ENCODE data around the gene GABARAPL2.
"Not testable (repeated sequence)": the region's sequence is repeated elsewhere in the genome, so short reads cannot be mapped to it uniquely, and the experiment has no call there.

Gene GABARAPL2

GRCh38 chr16:75566040-75566757 is at the start of gene GABARAPL2:
Gene GABARAPL2 (plus strand): TSS chr16:75566379. CDS start chr16:75566487, 108 bp downstream.
- peak; percentile 77 for DNase-seq (ENCODE audit: low read depth)

- DNase-seq (ENCODE audit: low read depth), result no peak
These were observed 47.0 kb upstream of the GABARAPL2 start for GRCh38 chr16:75519175-75519574.

- no peak for DNase-seq (ENCODE audit: low read depth)
These were observed 40.0 kb upstream of the GABARAPL2 start for GRCh38 chr16:75526032-75526790.

GRCh38 chr16:75527825-75528299 is 38.3 kb upstream of the GABARAPL2 start:
- no peak for DNase-seq (ENCODE audit: low read depth)

- DNase-seq (ENCODE audit: low read depth), result no peak
These were observed 36.9 kb upstream of the GABARAPL2 start for GRCh38 chr16:75529056-75529905.

GRCh38 chr16:75529959-75530358 is 36.2 kb upstream of the GABARAPL2 start:
- DNase-seq (ENCODE audit: low read depth), result no peak

GRCh38 chr16:75532142-75532765 is 33.9 kb upstream of the GABARAPL2 start:
- DNase-seq (ENCODE audit: low read depth), result no peak

GRCh38 chr16:75532791-75533190 is 33.4 kb upstream of the GABARAPL2 start:
- no peak for DNase-seq (ENCODE audit: low read depth)

- DNase-seq (ENCODE audit: low read depth), result no peak
These were observed 31.5 kb upstream of the GABARAPL2 start for GRCh38 chr16:75534560-75535205.

- DNase-seq (ENCODE audit: low read depth), result no peak
These were observed 30.9 kb upstream of the GABARAPL2 start for GRCh38 chr16:75535211-75535843.

- DNase-seq (ENCODE audit: low read depth), result no peak
These were observed 30.3 kb upstream of the GABARAPL2 start, which contains the start of gene CHST5 for GRCh38 chr16:75535901-75536300. Gene CHST5 (minus strand): TSS chr16:75536108. CDS start chr16:75530384, 5,724 bp downstream.

GRCh38 chr16:75537776-75538175 is 28.4 kb upstream of the GABARAPL2 start:
- no peak for DNase-seq (ENCODE audit: low read depth)

- not testable (repeated sequence) for DNase-seq (ENCODE audit: low read depth)
These were observed 27.2 kb upstream of the GABARAPL2 start for GRCh38 chr16:75538882-75539565.

- DNase-seq (ENCODE audit: low read depth), result no peak
These were observed 24.9 kb upstream of the GABARAPL2 start for GRCh38 chr16:75541236-75541635.

GRCh38 chr16:75542462-75542861 is 23.7 kb upstream of the GABARAPL2 start:
- not testable (repeated sequence) for DNase-seq (ENCODE audit: low read depth)

- not testable (repeated sequence) for DNase-seq (ENCODE audit: low read depth)
These were observed 20.3 kb upstream of the GABARAPL2 start for GRCh38 chr16:75545879-75546278.

GRCh38 chr16:75546293-75546692 is 19.9 kb upstream of the GABARAPL2 start:
- DNase-seq (ENCODE audit: low read depth), result no peak

- DNase-seq (ENCODE audit: low read depth), result not testable (repeated sequence)
These were observed 17.7 kb upstream of the GABARAPL2 start for GRCh38 chr16:75548456-75548855.

GRCh38 chr16:75550211-75550662 is 15.9 kb upstream of the GABARAPL2 start:
- DNase-seq (ENCODE audit: low read depth), result no peak

GRCh38 chr16:75552951-75553350 is 13.2 kb upstream of the GABARAPL2 start:
- DNase-seq (ENCODE audit: low read depth), result no peak
